Sigmoid colon (tissue), 4 donors: Measurements from ENCODE around the gene PDE4D.

Experiments
- CTCF ChIP-seq, 4 experiments: fragments of 450-650 bp in 3 of 4; fragments of 200-600 bp in 1 of 4; IDR thresholded peaks; one replicate each; pipeline ENCODE4 v1.5.1; 2016 to 2019; ENCODE audit warnings: antibody characterized with exemption in 4 of 4, mild to moderate bottlenecking in 3 of 4, moderate library complexity in 2 of 4
- POLR2A ChIP-seq, 2 donors: fragments of 450-650 bp; IDR thresholded peaks; one replicate each; pipeline ENCODE4 v1.6.1; 2016; ENCODE audit warnings: antibody characterized with exemption in 2 of 2, mild to moderate bottlenecking in 2 of 2, moderate library complexity in 2 of 2
- POLR2AphosphoS5 ChIP-seq, 4 donors: sonication (generic); formaldehyde crosslinking; IDR thresholded peaks; one replicate each; pipeline ENCODE4 v1.6.1; 2017; ENCODE audit warnings: antibody characterized with exemption in 4 of 4

GRCh38 chr5:59264013-59264412, 629.5 kb downstream of the PDE4D start:
- TF ChIP-seq CTCF (IDR thresholded peaks at IDR 0.05) (no peak), POLR2A (IDR thresholded peaks at IDR 0.05) (no peak), POLR2AphosphoS5 (IDR thresholded peaks at IDR 0.05) (no peak)
